Stimulated activated CD4-positive, alpha-beta T cell treated with anti-CD3 and anti-CD28 coated beads, TNF-alpha, amount 100 ng/mL, for 1 hour (primary cell): ENCODE data around the gene CDIP1.

Experiments used
- DNase-seq, 3 donors: peaks; one replicate each; pipeline ENCODE4 v3.0.0-alpha.2; 2020; ENCODE audit warnings: low read depth in 3 of 3, low spot score in 1 of 3

Gene CDIP1

DNA sequence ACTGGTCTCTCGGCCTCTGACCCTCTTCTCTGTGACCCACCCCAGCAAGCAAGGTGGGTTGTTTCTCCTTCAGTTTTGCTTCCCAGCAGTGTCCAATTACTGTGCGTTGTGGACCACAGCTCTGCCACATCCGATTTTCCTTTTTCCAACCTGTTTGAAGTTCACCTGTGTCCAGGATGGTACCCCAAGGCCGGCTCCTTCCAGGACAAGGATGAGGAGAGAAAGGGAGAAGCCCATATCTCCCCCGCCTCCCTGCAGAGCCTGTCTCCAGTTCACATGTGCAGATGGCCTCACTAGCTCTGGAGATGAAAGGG, 77.7 kb downstream of the CDIP1 start:
- no peak for DNase-seq
